Cortex of kidney (tissue), 1 donor: ENCODE data around the gene GSN.

Source experiments
- DNase-seq: peaks from one replicate; lab custom pipeline; 2025; lab: John Stamatoyannopoulos, UW

The GSN gene

GRCh38 chr9:121273064-121273775 lies 5.3 kb downstream of the GSN start:
- DNase-seq = no peak

DNA sequence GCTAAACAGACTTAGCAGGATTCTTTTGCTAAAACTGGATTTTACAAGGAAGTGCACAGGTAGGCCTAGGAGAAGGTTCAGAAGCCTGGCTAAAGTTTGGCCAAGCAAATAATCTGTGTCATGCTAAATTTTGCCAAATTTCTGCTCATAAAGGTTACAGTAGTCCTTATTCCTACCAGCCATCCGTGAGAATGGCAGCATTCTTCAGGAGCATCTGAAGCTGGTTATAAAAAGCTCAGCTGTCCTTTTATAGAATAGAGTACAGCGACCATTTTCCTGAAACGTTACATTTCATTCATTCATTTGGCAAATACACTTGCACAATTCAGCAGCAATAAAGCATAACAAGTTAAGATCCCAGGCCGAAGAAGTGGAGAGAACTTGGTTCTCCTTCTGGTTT lies 6.9 kb downstream of the GSN start:
- DNase-seq = no peak

DNA sequence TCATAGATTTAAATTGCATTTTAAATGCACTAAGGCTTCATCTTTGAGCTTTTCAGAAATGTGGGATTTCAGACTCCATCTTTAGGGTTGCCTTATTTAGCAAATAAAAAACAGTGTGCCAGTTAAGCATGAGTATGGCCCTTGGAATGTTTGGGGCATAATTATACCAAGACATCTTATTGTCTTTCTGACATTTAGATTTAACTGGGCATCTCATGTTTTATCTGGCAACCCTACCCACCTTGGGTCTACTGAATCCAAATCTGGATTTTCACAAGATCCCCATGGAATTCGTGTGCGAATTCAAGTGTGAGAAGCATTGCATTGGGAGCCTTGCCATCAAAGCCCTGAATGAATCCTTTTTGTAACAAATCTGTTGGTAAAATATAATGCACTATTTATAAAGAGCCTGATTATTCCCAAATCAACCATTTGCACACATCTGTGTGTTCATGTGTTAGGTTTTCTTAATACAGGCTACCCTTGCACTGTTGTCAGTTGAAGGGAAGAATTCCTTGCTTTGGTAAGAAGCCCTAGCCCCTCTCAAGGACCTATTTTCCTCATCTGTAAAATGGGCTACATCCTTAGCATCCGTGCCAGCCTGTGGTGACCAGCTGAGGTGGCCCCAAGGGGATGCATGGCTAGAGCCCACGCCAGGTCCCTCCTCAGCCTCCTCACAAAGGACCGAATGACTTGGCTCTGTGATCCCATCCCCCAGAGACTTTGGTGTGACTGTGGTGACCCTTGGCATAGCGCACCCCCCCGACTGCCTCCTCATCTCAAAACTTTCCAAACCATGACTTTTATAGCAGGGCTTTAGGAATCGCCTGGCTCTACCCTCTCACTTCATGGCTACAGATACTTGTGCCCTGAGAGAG lies 8.1 kb downstream of the GSN start:
- DNase-seq = no peak

- DNase-seq = no peak
Observed at GRCh38 chr9:121277026-121277425, 9.1 kb downstream of the GSN start.

DNA sequence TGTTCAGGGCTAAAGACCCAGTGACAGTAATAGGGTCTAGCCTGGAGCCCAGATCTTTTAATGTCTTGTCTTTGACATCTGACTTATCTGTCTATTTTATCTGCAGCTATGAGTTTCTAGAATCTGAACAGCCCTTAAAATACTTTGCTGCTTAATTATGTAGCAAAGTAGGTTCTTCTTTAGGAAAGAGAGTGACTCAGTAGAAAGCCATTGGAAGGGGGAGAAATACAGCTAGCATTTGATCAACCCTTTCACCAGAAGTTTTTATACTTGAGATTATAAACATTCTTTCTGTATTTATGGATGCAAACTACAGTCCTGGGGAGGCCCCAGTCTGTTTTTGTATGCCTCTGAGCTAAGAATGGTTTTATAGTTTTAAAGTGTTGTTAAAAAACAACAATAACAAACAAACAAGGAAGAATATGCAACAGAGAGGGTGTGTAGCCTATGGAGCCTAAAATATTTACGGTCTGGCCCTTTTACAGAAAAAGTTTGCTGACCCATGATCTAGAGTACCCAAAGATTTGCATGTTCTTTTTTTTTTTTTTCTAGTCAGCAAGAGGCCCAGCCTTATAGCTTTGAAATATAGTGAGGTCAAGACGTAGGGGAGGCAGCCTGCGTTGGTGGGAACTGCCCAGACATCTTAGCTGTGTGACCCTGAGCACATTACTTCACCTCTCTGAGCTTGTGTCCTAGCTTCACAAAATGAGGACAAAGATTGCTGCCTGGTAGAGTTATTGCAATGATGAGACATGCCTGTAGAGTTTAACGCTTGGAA lies 9.7 kb downstream of the GSN start:
- no peak for DNase-seq

DNA sequence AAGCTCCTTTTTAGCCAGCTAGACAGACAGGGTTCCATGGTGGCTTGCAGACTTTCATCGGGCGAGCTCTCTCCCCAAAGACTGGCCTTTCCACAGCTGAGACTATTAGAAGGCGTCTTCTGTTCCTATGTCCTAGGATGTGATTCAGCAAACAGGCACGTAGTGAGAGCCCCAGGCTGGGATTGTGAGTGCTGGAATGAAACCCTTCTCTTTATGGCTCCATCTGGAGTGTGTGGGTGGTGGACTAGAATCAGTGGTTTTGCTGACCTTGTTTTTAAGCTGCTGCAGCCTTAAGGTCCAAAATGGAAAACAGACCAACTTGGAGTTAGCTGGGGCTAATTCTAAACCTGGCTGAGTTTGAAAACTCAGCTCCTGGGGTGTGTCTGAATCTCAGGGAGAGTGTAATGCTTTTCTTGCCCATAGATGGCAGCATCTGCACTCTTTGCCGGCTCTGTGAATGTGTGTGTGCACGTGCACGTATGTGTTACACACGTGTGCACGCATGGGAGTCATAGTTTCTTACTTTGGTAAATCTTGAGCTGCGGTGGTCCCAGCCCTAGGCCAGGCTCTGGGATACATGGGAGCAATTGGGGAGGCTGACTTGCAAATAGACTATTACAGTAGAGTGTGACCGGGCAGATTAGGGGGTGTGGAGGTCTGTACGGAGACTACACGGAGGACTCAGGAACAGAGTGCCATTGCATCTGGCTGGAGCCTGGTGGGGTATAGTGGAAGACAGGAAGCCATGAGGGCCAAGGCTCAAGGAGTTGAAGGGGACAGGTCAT lies 10.7 kb downstream of the GSN start:
- DNase-seq = no peak

DNA sequence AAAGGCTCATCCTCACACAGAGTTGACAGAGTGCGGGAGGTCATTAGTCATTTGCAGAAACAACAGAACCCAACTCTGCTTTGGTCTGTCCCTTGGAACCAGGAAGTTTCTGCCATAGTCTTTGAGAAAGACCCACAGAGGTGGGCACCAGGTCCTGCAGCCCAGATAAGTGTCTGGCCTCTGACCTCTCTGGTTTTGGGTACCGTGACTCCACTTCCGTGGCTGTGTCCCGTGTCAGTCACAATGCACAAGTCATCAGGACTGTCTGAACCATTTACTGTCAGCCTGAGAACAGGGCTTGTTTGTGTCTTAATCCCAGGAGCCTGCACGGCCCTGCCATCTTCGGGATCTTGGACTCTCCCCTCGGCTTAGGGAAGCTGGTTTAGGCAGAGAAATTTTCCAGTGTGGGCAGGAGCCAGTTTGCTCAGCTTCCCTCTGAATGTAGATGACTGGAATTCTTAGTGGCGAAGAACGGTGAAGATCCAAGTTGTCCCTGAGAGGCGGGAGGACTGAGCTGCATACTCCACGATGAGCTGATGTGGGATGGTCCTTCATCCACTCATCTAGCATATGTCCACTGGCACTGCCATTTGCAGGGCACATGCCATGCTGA lies 11.9 kb downstream of the GSN start:
- no peak for DNase-seq

DNA sequence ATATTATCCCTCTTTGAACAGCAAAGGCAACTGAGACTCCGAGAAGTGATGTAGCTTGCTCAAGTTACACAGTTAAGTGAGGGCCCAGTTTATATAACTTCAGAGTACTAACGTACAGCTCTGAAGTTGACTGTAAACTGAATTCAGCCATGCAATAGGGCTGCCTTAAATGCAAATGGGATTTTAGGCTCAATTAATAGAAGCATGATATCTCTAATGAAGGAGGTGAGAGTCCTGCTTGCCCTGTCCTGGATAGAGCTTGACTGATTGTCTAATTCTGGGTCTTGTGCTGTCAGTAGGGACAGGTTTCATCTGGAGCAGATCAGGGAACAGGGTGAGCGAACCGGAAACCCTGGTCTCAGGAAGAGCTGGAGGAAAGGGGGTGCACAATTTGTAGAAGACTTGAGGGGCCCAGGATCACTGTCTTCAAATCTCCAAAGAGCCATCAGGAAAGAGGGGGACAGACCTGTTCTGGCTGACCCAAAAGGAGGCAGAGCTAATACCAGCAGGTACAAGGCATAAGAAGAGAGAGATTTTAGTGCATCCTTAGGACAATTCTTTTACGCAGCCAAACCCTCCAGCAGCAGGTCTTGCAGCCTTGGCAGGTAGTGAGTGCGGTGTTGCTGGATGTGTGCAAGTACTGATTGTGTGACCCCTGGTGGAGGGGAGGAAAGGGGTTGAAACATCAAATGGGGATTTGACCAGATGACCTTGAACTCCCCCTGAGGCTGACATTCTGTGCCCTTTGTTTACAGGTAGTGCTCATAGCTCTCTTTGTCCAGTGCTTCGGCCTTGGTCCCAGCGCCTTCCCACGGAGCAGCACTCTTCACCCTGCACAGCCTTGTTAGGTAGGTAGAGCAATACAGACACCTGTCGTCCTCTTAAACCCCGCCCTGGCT lies 13.0 kb downstream of the GSN start:
- no peak for DNase-seq

DNA sequence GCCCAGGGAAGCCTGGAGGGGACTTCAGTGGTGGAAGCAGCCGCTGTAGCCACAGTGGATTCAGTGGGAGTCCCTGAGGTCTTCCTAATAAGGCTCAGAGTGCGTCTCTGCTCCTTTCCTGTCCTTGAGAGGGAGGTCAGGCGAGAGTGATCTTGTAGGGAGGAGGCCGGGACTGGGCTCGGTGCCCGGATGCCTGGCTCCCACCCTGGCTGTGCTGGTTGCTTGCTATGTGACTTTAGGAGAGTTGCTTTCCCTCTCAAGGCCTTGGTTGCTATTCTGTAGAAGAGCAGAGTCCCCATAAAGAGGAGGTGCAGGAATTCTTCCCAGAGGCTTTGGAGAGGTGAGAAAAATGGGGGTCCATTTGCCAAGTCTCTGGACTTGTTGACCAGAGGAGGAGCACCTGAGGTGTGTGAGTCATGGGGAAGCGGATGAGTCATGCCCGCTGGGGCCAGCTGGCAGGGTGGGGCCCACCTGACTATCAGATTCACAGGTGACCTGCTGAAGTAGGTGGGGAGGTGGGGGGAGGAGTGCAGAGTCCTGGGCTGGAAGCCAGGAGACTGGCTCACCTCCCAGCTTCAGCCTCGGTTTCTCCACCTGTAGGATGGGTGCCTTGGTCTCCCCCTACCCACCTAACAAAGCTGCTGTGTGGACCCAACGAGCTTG lies 13.8 kb downstream of the GSN start:
- no peak for DNase-seq

- DNase-seq = no peak
Observed at GRCh38 chr9:121282277-121283079, 14.5 kb downstream of the GSN start.

- no peak for DNase-seq
Observed at GRCh38 chr9:121283080-121283398, 15.1 kb downstream of the GSN start.

GRCh38 chr9:121283856-121284732 lies 16.1 kb downstream of the GSN start:
- no peak for DNase-seq

DNA sequence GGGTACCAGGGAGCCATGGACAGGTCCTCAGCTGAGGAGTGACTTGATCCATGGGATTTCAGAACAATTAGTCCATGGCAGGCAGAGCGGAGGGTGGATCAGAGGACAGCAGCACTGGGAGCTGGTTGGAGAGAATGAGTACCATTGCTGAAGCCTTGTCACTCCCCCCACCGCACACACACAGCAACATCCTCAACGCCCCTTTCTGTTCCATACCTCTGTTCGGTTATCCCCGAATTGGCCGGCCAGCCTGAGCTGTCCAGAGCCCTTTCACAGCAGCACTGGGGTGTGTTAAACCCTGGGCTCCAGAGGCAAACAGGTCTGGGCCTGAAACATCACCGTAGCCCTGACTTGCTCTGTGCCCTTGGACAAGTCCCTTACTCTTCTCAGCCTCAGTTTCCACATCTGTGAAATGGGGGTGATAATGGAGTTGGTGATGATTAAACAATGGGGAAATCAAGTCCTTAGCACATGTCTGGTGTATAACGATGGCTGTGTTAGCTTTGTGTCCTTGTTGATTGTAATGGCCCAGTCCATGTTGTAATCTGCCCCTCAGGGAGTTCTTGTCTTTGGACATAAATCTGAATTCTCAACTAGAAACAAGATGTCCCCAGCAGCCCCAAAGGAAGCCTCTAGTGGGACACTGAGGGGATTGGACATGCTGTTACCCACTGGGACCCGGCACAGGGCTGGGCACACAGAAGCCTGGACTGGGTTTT lies 16.9 kb downstream of the GSN start:
- no peak for DNase-seq

DNA sequence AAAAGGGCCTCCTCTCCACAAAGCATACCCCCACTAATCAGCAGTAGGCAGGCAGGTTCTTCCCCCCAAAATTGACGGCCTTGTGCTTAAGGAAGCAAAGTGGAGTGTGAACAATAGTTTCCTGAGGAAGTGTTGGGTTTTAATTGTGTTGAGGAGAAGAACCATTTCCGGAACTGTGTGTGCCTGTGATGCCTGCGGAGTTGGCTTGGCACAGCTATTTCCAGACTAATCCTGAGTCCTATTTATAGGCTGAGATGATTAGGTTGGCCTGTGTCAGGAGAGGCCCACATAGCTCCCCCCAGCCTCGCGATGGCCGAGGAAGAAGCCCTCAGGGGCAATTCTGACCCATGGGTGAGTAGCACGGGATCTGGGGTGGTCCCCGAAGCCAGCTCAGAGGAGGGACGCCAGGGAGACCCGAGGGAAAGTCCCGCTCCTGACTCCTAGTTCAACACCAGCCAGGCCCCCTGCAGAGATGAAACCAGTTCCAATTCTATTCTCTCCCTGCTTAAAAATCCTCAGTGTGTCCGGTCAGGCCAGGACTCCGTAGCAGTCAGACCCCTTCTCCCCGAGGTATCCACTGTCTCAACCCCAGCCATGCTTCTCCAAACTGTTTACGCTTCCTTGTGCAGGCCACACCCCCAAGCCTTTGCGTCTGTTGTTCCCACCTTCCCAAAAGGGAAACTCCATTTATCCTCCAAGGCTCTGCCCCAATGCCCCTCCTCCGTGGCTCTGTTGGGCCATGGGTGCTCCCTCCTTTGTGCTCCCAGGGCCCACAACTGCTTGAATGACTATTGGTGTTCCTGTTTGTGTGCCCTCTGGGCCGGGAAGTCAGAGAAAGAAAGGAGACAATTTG lies 18.1 kb downstream of the GSN start:
- DNase-seq = no peak

- DNase-seq = no peak
Observed at GRCh38 chr9:121286688-121286972, 18.7 kb downstream of the GSN start.

- no peak for DNase-seq
Observed at GRCh38 chr9:121286973-121287741, 19.2 kb downstream of the GSN start.
